Caco-2 (cell line): ENCODE data around the gene CRTC1. TPM values are rescaled to one million over a fixed set of nuclear protein-coding genes. Genes with fewer than 3 reads are reported as not detected.

Experiments used
- BruUV-seq: library from RNA; stranded (reverse); fragments of 400-500 nt; replicated peaks from 2 replicates; lab custom pipeline; 2021; lab: Mats Ljungman, UMichigan
- CTCF ChIA-PET: fragments of 300-600 bp; sonication (Branson Sonifier 250); formaldehyde crosslinking; loops from one replicate; lab custom pipeline; 2022; ENCODE audit warnings: antibody characterized with exemption; lab: Charles Lee
- POLR2A ChIA-PET: fragments of 300-600 bp; sonication (Branson Sonifier 250); formaldehyde crosslinking; loops from one replicate; lab custom pipeline; 2022; ENCODE audit warnings: antibody characterized with exemption; lab: Charles Lee
- DNase-seq, 2 experiments: peaks; one replicate each; pipeline versions ENCODE4 v3.0.0 to v3.0.0-alpha.2; 2020 to 2022
- H3K27me3 ChIP-seq: replicated peaks from 2 replicates; pipeline ENCODE4 v1.6.0; 2011; ENCODE audit warnings: low read length; ENCODE audit not compliant: control insufficient read depth, insufficient read depth
- H3K36me3 ChIP-seq: 2 replicates; pipeline ENCODE4 v1.5.1; 2011; ENCODE audit warnings: low read length; ENCODE audit not compliant: control insufficient read depth, insufficient read depth
- H3K4me1 ChIP-seq: fragments of 250-450 bp; sonication (Bioruptor Pico); 2 replicates; pipeline ENCODE4 v1.5.1; 2020; ENCODE audit warnings: mild to moderate bottlenecking
- H3K4me3 ChIP-seq: 2 replicates; pipeline ENCODE4 v1.5.1; 2011; ENCODE audit warnings: low read depth, mild to moderate bottlenecking, control low read depth, low read length
- H3K9me3 ChIP-seq: fragments of 250-450 bp; sonication (Bioruptor Pico); 2 replicates; pipeline ENCODE4 v1.5.1; 2020; ENCODE audit warnings: mild to moderate bottlenecking, moderate library complexity
- H3K27ac Mint-ChIP-seq: one replicate; pipeline ENCODE4 v1.8.0; 2022; ENCODE audit warnings: mixed read lengths; ENCODE audit not compliant: unreplicated experiment
- H3K27me3 Mint-ChIP-seq: one replicate; pipeline ENCODE4 v1.8.0; 2022; ENCODE audit warnings: mixed read lengths; ENCODE audit not compliant: insufficient read depth, unreplicated experiment
- H3K36me3 Mint-ChIP-seq: one replicate; pipeline ENCODE4 v1.8.0; 2022; ENCODE audit warnings: mild to moderate bottlenecking, mixed read lengths; ENCODE audit not compliant: insufficient read depth, unreplicated experiment
- H3K4me1 Mint-ChIP-seq: one replicate; pipeline ENCODE4 v1.8.0; 2022; ENCODE audit warnings: low read depth, mixed read lengths; ENCODE audit not compliant: unreplicated experiment
- H3K4me3 Mint-ChIP-seq: one replicate; pipeline ENCODE4 v1.8.0; 2022; ENCODE audit warnings: mild to moderate bottlenecking, moderate library complexity, mixed read lengths; ENCODE audit not compliant: unreplicated experiment
- H3K9me3 Mint-ChIP-seq: one replicate; pipeline ENCODE4 v1.8.0; 2022; ENCODE audit warnings: mixed read lengths; ENCODE audit not compliant: unreplicated experiment
- CTCF ChIP-seq, 2 experiments: fragments of 200-600 bp in 1 of 2; IDR thresholded peaks; 1 replicate in 1 of 2; 2 replicates in 1 of 2; pipeline versions ENCODE4 v1.5.1 to v1.8.0; 2011 to 2022; ENCODE audit warnings: antibody characterized with exemption in 1 of 2, control low read depth in 1 of 2, inconsistent platforms in 1 of 2, low read depth in 1 of 2, low read length in 1 of 2, mild to moderate bottlenecking in 1 of 2, moderate library complexity in 1 of 2; ENCODE audit not compliant: insufficient read depth in 1 of 2, severe bottlenecking in 1 of 2, unreplicated experiment in 1 of 2
- intact Hi-C: fragments of 100-400 bp; cut with micrococcal nuclease; formaldehyde crosslinking; loops from one replicate; pipeline ENCODE4 v1.10.0; 2022; ENCODE audit not compliant: unreplicated experiment
- total RNA-seq: library from RNA; stranded (reverse); gene quantifications from 2 replicates; pipeline ENCODE4 v1.2.3, GENCODE V29; 2022

The CRTC1 gene
- total RNA-seq, 1 experiment from 2014 or later, result 13.8 TPM

- peaks cover under 1% of the 10 kb centered on the region for H3K4me1 Mint-ChIP-seq
- H3K27me3 Mint-ChIP-seq, result no peaks in the 10 kb centered on the region
- Histone ChIP-seq H3K27me3 (no peaks in the 10 kb centered on the region), H3K4me3 (no peak overlapping the region), H3K4me1 (no peaks in the 10 kb centered on the region), H3K36me3 (no peaks in the 10 kb centered on the region; the same call in 1 of the 2 replicates), H3K9me3 (peaks cover 7% of the 10 kb centered on the region; the same call in 1 of the 2 replicates)
- ChIA-PET POLR2A (interaction anchor here (0.6 kb wide), 1 partner anchor 60 kb away, joined by 8 read pairs; no protein-coding TSS in a partner anchor), CTCF (no interaction called here)
- H3K9me3 Mint-ChIP-seq, result no peaks in the 10 kb centered on the region
- H3K36me3 Mint-ChIP-seq, result peaks cover 17% of the 10 kb centered on the region
- H3K27ac Mint-ChIP-seq, result no peak overlapping the region
- no TSS peak for BruUV-seq
- intact Hi-C loops, result no loop called here
- H3K4me3 Mint-ChIP-seq, result no peak overlapping the region
- no peak for DNase-seq
- no peak for TF ChIP-seq CTCF (IDR thresholded peaks at IDR 0.05; ENCODE audit: insufficient read depth in 1 of 2, low read depth in 1 of 2, low read length in 1 of 2, severe bottlenecking in 1 of 2, unreplicated experiment in 1 of 2)
Observed at GRCh38 chr19:18828786-18829185, 145.3 kb downstream of the CRTC1 start.

DNA sequence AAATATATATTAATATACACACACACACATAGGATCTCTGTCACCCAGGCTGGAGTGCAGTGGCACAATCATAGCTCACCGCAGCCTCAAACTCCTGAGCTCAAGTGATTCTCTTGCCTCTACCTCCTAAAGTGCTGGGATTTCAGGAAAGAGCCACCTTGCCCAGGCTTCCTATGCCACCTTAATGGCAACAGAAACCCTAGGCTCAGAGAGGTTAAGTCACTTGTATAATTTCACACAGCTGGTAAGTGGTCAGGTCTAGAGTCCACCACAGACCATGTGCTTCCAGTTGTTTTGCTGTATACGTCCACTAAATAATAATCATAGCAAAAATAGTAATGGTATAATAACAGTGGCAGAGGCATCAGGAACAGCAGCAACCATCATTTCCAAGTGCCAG, 147.0 kb downstream of the CRTC1 start:
- intact Hi-C loops, result loop anchor here (5.0 kb wide), 1 partner anchor 33 kb away; no protein-coding TSS in a partner anchor
- peaks cover 7% of the 10 kb centered on the region; the same call in 1 of the 2 replicates for H3K9me3 ChIP-seq
- DNase-seq, result no peak
- peaks cover 1% of the 10 kb centered on the region for H3K36me3 ChIP-seq
- H3K27me3 ChIP-seq, result no peaks in the 10 kb centered on the region
- Mint-ChIP-seq H3K4me3 (peak overlapping the region; percentile 19), H3K4me1 (peaks cover 10% of the 10 kb centered on the region), H3K36me3 (peaks cover 29% of the 10 kb centered on the region), H3K27me3 (no peaks in the 10 kb centered on the region), H3K27ac (no peak overlapping the region), H3K9me3 (no peaks in the 10 kb centered on the region)
- no peak overlapping the region for H3K4me3 ChIP-seq
- no TSS peak for BruUV-seq
- 0 out of 2 replicates have a peak, but pooled peaks cover 8% of the 10 kb centered on the region for H3K4me1 ChIP-seq
- ChIA-PET POLR2A (no interaction called here), CTCF (no interaction called here)
- no peak for TF ChIP-seq CTCF (IDR thresholded peaks at IDR 0.05; ENCODE audit: insufficient read depth in 1 of 2, low read depth in 1 of 2, low read length in 1 of 2, severe bottlenecking in 1 of 2, unreplicated experiment in 1 of 2)

DNA sequence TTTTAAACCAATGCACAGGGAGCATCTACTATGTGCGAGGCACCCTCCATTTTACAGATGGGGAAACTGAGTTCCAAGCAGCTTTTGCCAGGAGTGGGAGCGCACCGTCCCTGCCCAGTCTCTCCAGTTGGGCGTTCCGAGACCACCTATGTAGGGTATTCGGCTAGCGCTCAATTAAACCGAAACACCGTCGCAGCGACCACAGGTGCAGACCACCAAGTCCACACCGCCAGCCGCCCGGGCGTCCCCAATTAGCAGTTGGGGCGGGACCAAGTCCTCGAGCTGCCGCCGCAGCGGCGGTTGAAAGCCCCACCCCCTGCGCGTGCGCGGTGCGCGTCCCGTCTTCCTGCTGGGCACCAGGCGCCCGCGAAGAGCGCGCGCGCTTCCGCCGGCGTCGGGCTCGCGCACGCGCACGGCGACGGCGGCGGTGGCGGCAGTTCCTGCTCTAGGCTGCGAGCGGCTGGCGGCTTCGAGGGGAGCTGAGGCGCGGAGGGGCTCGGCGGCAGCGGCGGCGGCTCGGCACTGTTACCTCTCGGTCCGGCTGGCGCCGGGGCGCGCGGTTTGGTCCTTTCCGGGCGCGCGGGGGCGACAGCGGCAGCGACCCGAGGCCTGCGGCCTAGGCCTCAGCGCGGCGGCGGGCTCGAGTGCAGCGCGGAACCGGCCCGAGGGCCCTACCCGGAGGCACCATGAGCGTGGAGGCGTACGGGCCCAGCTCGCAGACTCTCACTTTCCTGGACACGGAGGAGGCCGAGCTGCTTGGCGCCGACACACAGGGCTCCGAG, 148.2 kb downstream of the CRTC1 start, which contains the start of gene UPF1:
TSS of gene UPF1 (plus strand) at position 436 of the 782 bp plus-strand sequence. CDS start at position 687, 251 bp downstream.
- ChIA-PET CTCF (interaction anchor here (0.5 to 1.5 kb wide), 5 partner anchors 15 to 278 kb away, joined by 3 to 9 read pairs (median 3); no protein-coding TSS in a partner anchor), POLR2A (interaction anchor here (0.6 to 1.0 kb wide), 3 partner anchors 11 to 244 kb away, joined by 3 to 5 read pairs (median 5); partner anchors contain the start of gene REX1BD)
- H3K27ac Mint-ChIP-seq, result peak within 1 kb of the TSS; percentile 89
- Histone ChIP-seq H3K27me3 (no peaks in the 10 kb centered on the region), H3K4me1 (0 out of 2 replicates have a peak, but pooled peaks cover 8% of the 10 kb centered on the region), H3K9me3 (peaks cover 6% of the 10 kb centered on the region; the same call in 1 of the 2 replicates), H3K4me3 (peak within 1 kb of the TSS; percentile 92), H3K36me3 (peaks cover 1% of the 10 kb centered on the region)
- peak within 1 kb of the TSS; percentile 93 for H3K4me3 Mint-ChIP-seq
- H3K27me3 Mint-ChIP-seq, result no peaks in the 10 kb centered on the region
- H3K9me3 Mint-ChIP-seq, result no peaks in the 10 kb centered on the region
- H3K4me1 Mint-ChIP-seq, result peaks cover 15% of the 10 kb centered on the region
- no peak for TF ChIP-seq CTCF (IDR thresholded peaks at IDR 0.05; ENCODE audit: insufficient read depth in 1 of 2, low read depth in 1 of 2, low read length in 1 of 2, severe bottlenecking in 1 of 2, unreplicated experiment in 1 of 2)
- intact Hi-C loops, result loop anchor here (5.0 kb wide), 1 partner anchor 34 kb away; no protein-coding TSS in a partner anchor
- DNase-seq, result peak; percentile 92 to 94
- peaks cover 41% of the 10 kb centered on the region for H3K36me3 Mint-ChIP-seq
- no TSS peak for BruUV-seq
